GM12874 (cell line): ENCODE measurements around the gene VAV3.

ENCODE experiments used
- TF ChIP-seq, protein P1 (sequence below): IDR thresholded peaks from 2 replicates; pipeline ENCODE4 v1.5.1; 2011; ENCODE audit warnings: low read depth, mild to moderate bottlenecking, control low read depth, low read length, moderate library complexity; ENCODE audit not compliant: insufficient read depth

The VAV3 gene

DNA sequence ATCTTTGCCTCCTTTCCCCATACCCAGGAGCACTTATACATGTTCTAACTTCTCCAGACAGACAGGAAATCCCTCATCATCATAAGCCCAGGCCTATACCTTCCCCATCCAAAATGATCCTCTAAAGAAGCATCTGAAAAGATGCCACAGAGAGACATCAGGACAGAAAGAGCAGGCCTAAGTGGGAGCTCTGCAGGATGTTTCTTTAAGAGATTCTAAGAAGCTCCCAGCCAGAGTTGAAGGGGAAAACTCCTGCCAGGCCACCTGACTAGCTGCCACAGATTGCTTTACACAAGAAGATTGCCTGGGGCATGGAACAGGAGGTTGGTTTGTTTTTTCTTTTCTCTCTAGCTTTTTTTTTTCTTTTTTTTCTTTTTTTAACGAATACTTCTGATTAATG, 275.8 kb downstream of the VAV3 start:
- TF ChIP-seq, protein P1, sequence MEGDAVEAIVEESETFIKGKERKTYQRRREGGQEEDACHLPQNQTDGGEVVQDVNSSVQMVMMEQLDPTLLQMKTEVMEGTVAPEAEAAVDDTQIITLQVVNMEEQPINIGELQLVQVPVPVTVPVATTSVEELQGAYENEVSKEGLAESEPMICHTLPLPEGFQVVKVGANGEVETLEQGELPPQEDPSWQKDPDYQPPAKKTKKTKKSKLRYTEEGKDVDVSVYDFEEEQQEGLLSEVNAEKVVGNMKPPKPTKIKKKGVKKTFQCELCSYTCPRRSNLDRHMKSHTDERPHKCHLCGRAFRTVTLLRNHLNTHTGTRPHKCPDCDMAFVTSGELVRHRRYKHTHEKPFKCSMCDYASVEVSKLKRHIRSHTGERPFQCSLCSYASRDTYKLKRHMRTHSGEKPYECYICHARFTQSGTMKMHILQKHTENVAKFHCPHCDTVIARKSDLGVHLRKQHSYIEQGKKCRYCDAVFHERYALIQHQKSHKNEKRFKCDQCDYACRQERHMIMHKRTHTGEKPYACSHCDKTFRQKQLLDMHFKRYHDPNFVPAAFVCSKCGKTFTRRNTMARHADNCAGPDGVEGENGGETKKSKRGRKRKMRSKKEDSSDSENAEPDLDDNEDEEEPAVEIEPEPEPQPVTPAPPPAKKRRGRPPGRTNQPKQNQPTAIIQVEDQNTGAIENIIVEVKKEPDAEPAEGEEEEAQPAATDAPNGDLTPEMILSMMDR = no peak

DNA sequence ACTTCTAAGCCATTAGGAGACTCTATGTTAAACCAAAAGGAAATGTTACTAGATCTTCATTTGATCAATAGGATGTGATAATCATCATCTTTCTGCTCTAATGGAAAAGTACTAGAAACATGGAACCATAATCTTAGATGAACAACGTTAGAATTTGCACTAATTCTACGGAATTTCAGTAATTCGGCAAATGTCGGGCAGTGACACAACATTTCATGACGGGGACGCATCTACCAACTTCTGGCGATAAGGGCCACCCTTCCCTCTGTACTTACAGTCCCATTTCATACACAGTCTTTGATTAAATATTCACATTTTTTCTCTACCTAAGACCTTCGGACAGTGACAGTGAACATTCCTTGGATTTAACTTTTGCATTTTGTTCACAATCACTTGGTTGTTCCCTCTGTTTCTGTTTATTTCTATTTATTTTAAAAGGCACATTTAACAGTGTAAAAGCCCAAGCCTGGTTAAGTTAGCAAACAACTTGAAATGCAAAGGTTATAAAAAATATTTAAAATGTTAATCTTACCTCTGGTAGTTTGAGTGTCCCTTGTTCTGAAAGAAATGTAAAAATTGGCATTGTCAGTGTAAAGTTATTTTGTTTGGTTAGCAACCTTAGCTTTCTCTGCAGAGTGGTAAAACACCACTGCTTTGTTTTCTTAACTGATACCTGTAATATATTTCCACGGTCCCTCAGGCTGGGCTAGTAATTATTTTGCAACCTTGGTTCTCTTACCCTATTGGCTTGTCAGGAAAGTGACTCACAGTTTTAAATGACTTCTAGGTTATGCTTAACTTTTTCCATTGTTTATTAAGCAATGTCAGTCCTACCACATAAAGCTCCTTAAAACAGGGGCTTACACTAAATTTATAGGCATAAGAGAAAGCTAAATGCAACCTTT, 276.9 kb downstream of the VAV3 start:
- TF ChIP-seq, protein P1 = no peak

DNA sequence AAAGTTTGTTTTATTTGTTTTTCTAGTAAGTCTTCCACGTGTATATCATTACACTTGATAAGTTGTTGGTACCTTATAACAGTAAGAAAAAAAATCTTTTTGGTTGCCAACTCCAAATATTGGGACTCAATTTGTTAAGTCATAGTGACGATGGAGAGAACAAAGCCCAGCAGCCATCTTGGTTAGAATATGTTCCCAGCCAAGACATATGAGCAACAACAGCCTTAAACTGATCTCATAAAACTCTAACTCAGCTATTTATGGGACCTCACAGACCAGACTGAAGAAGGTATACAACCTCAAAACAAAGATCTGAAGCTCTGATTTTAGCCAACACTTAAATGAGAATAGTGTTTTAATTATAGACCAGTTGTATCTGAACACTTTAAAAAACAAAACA, 281.3 kb downstream of the VAV3 start:
- TF ChIP-seq, protein P1 = no peak

DNA sequence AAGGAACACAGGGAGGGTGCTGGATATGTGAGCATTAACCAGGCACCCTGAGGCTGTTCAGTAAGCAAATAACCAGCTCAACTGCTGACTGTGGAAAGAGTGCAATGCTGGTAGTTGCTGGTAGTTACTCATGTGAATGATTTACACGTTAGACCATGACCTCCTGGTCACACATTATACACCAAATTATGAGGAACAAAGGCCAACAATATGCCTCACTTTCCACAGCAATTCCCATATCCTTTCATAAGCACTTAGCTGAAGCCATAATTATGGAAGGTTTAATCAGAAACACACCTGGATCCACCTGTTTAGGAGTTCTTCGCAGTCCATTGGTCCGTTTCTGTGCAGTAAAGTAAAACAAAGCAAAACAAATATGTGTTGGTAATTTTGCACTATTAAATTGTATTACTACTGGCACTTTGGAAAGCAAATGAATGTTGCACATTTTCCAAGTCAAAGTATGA, 281.8 kb downstream of the VAV3 start:
- TF ChIP-seq, protein P1 = no peak

DNA sequence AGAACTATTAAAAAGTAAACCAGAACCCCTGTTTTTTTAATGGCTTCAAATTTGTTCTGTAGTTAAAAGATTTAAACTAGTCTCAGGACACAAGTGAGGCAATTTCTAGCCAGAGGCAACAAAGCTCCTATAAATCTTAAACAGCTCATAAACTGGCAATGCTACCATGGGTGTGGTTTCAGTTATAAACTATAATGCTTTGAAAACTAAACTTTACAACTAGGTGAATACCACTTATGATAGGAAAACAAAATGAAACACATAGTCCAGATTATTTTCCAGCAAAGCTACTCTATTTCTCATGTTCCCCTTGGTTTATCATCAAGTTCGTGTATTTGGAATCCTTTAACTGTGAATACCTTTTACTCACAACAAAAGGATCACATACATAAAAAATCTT, 282.5 kb downstream of the VAV3 start:
- TF ChIP-seq, protein P1 = no peak

DNA sequence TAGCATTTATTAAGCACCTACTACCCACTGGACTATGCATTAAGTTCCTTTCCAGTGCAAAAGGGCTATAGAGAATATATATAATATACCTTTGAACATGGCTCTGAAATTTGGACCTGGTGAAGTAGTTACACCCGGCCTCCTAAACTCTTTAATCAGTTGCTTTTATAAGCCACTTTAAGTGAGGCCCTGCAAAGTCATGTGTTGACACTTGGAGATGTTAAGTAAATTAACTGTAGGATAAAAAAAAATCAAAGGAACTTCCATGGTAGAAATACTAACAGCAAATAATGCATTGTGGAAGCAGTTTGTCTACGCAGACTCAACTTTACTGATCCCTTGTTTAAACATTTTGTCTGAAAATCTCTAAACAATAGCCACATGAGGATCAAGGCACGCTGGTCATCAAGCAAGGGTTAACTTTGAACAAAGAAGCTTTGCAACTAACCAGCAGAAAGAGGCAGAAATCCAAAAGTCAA, 283.9 kb downstream of the VAV3 start:
- TF ChIP-seq, protein P1 = no peak

DNA sequence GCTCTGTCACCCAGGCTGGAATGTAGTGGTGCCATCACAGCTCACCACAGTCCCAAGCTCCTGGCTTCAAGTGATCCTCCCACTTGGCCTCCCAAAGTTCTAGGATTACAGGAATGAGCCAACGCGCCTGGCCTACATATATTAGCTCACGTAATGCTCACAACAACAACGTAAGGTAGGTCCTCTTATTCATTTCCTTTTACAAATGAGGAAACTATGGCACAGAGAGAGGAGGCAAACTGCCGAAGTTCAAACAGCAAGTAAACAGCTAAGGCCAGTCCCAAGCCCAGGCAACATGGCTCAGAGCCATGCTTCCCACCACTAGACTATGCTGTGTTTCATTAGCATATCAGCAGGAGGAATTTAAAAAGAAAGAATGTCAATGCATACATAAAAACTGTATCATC, 284.4 kb downstream of the VAV3 start:
- TF ChIP-seq, protein P1 = no peak
